Activated T-cell treated with anti-CD3 and anti-CD28 coated beads for 1 hour (primary cell): ENCODE measurements around the gene PRF1.

Source experiments
- DNase-seq: peaks from one replicate; pipeline ENCODE4 v3.0.0-alpha.2; 2020; ENCODE audit warnings: low read depth

The PRF1 gene

GRCh38 chr10:70576803-70577517 is 25.6 kb downstream of the PRF1 start:
- DNase-seq: no peak

GRCh38 chr10:70575874-70576802 is 26.4 kb downstream of the PRF1 start:
- no peak for DNase-seq

GRCh38 chr10:70575486-70575873 is 27.1 kb downstream of the PRF1 start:
- DNase-seq: no peak

- DNase-seq: no peak
Measured at GRCh38 chr10:70573599-70574506, 28.7 kb downstream of the PRF1 start.

- no peak for DNase-seq
Measured at GRCh38 chr10:70571636-70572439, 30.7 kb downstream of the PRF1 start.

- DNase-seq: no peak
Measured at GRCh38 chr10:70571236-70571635, 31.3 kb downstream of the PRF1 start.

- DNase-seq: no peak
Measured at GRCh38 chr10:70568781-70569495, 33.6 kb downstream of the PRF1 start.

GRCh38 chr10:70568113-70568512 is 34.4 kb downstream of the PRF1 start:
- DNase-seq: no peak

GRCh38 chr10:70567603-70568002 is 34.9 kb downstream of the PRF1 start:
- no peak for DNase-seq

- DNase-seq: no peak
Measured at GRCh38 chr10:70566515-70567290, 35.8 kb downstream of the PRF1 start.

GRCh38 chr10:70565556-70566514 is 36.7 kb downstream of the PRF1 start:
- no peak for DNase-seq

GRCh38 chr10:70564901-70565351 is 37.6 kb downstream of the PRF1 start:
- DNase-seq: no peak

- no peak for DNase-seq
Measured at GRCh38 chr10:70564113-70564725, 38.3 kb downstream of the PRF1 start.

- DNase-seq: no peak
Measured at GRCh38 chr10:70563230-70563629, 39.3 kb downstream of the PRF1 start.

GRCh38 chr10:70562036-70562755 is 40.3 kb downstream of the PRF1 start:
- no peak for DNase-seq

- no peak for DNase-seq
Measured at GRCh38 chr10:70561558-70561957, 41.0 kb downstream of the PRF1 start.

- no peak for DNase-seq
Measured at GRCh38 chr10:70561070-70561469, 41.5 kb downstream of the PRF1 start.
